Lung (tissue), 12 donors: ENCODE results near the gene RAB3IL1. TPM values are rescaled to one million over a fixed set of nuclear protein-coding genes. Genes with fewer than 3 reads are reported as not detected.
A peak's percentile ranks its signal among the peaks of the same experiment; 100 is the strongest.

Experiments used
- ATAC-seq: fragments of 200-7000 bp; cut with Tn5 transposase; one replicate; pipeline ENCODE4 v1.9.1; 2020; ENCODE audit warnings: moderate number of reproducible peaks; ENCODE audit not compliant: insufficient read depth, low FRiP score
- DNase-seq, 3 donors: peaks; one replicate each; pipeline ENCODE4 v3.0.0-alpha.2; 2013 to 2017
- H3K27ac ChIP-seq, 2 donors: one replicate each; pipeline ENCODE4 v1.5.1; 2013; ENCODE audit warnings: mild to moderate bottlenecking in 2 of 2, moderate library complexity in 2 of 2, control low read depth in 1 of 2, inconsistent platforms in 1 of 2, low read depth in 1 of 2, low read length in 1 of 2
- H3K27me3 ChIP-seq, 3 donors: one replicate each; pipeline ENCODE4 v1.5.1; 2013; ENCODE audit warnings: low read length in 2 of 3; ENCODE audit not compliant: control insufficient read depth in 3 of 3, insufficient read depth in 3 of 3
- H3K36me3 ChIP-seq, 4 donors: one replicate each; pipeline ENCODE4 v1.5.1; 2013; ENCODE audit warnings: low read length in 4 of 4, mild to moderate bottlenecking in 1 of 4, moderate library complexity in 1 of 4; ENCODE audit not compliant: control insufficient read depth in 4 of 4, insufficient read depth in 4 of 4
- H3K4me1 ChIP-seq, 5 donors: one replicate each; pipeline ENCODE4 v1.5.1; 2013; ENCODE audit warnings: low read length in 5 of 5, mild to moderate bottlenecking in 2 of 5, moderate library complexity in 1 of 5; ENCODE audit not compliant: control insufficient read depth in 5 of 5, insufficient read depth in 5 of 5
- H3K4me3 ChIP-seq: one replicate; pipeline ENCODE4 v1.5.1; 2013; ENCODE audit warnings: mild to moderate bottlenecking, control low read depth, moderate library complexity
- H3K9ac ChIP-seq, 2 donors: one replicate each; pipeline ENCODE4 v1.5.1; 2013; ENCODE audit warnings: low read length in 2 of 2, control low read depth in 1 of 2; ENCODE audit not compliant: insufficient read depth in 1 of 2
- H3K9me3 ChIP-seq, 4 donors: one replicate each; pipeline ENCODE4 v1.5.1; 2013; ENCODE audit warnings: low read length in 3 of 4, mild to moderate bottlenecking in 1 of 4, moderate library complexity in 1 of 4; ENCODE audit not compliant: control insufficient read depth in 4 of 4, insufficient read depth in 3 of 4
- CTCF ChIP-seq: IDR thresholded peaks from 2 replicates; pipeline ENCODE4 v1.5.1; 2012; ENCODE audit warnings: mild to moderate bottlenecking; ENCODE audit errors: control extremely low read depth, extremely low read depth
- WGBS, 2 donors: extraction: QIAGEN DNeasy Blood & Tissue Kit; methylation state at CpG; one replicate each; pipeline ENCODE4 v1.1.7; 2013; 5-methylcytosine and 5-hydroxymethylcytosine counted together
- polyA plus RNA-seq, 2 donors: library from polyadenylated mRNA; stranded (reverse); fragments of 200-250 nt; gene quantifications; one replicate each; pipeline ENCODE4 v1.2.1, GENCODE V29; 2013
- total RNA-seq, 2 donors: library from RNA; depleted of rRNA in 1 of 2; stranded (reverse); fragments of >200 nt in 1 of 2; gene quantifications; one replicate each; pipeline ENCODE4 v1.2.1, GENCODE V29; 2014 to 2021
- donor health status: control.
- donor health status: control.
- donor health status: Bipolar disorder and iron deficiency.
- donor health status: healthy.
- donor health status: DM: yes; HTN: yes; CAD: no.

Gene RAB3IL1
- total and polyA plus RNA-seq, 4 donors, result 6.7 to 20.8 (median 9.8) TPM

- no peaks in the 10 kb centered on the region for H3K4me1 ChIP-seq
- no peaks in the 10 kb centered on the region for H3K9me3 ChIP-seq
- H3K27ac ChIP-seq, result no peak overlapping the region
- H3K36me3 ChIP-seq, result peaks cover 0 to 6% (median 3%) of the 10 kb centered on the region in 4 donors
- ATAC-seq (peak; percentile 71), DNase-seq (peak; percentile 65 to 81 (median 66))
- WGBS, 2 donors, result 43 to 50% methylated on average over 26 to 27 of the region's 27 CpGs
- H3K4me3 ChIP-seq, result no peak overlapping the region
- H3K9ac ChIP-seq, result no peak overlapping the region
- no peaks in the 10 kb centered on the region for H3K27me3 ChIP-seq
- peak; percentile 97 for TF ChIP-seq CTCF
Measured at GRCh38 chr11:61899146-61899841, 18.1 kb downstream of the RAB3IL1 start.

GRCh38 chr11:61898247-61898582 lies 19.2 kb downstream of the RAB3IL1 start:
- no peak overlapping the region for H3K27ac ChIP-seq
- ATAC-seq, result no peak
- H3K4me3 ChIP-seq, result no peak overlapping the region
- H3K36me3 ChIP-seq, result peaks cover 0 to 6% (median 2%) of the 10 kb centered on the region in 4 donors
- H3K27me3 ChIP-seq, result no peaks in the 10 kb centered on the region
- no peak overlapping the region for H3K9ac ChIP-seq
- no peak for TF ChIP-seq CTCF
- H3K4me1 ChIP-seq, result no peaks in the 10 kb centered on the region
- no peaks in the 10 kb centered on the region for H3K9me3 ChIP-seq
- 82 to 89% methylated on average over 9 of the region's 9 CpGs for WGBS, 2 donors
- no peak for DNase-seq

- no peak overlapping the region for H3K4me3 ChIP-seq
- peaks cover 0 to 6% (median 2%) of the 10 kb centered on the region in 4 donors for H3K36me3 ChIP-seq
- DNase-seq (peak; percentile 64 to 82 (median 67)), ATAC-seq (no peak)
- WGBS, 2 donors, result 68 to 78% methylated on average over 17 of the region's 17 CpGs
- no peak overlapping the region for H3K9ac ChIP-seq
- H3K27ac ChIP-seq, result no peak overlapping the region
- no peaks in the 10 kb centered on the region for H3K4me1 ChIP-seq
- H3K9me3 ChIP-seq, result no peaks in the 10 kb centered on the region
- TF ChIP-seq CTCF, result peak; percentile 67
- no peaks in the 10 kb centered on the region for H3K27me3 ChIP-seq
Measured at GRCh38 chr11:61897387-61898246, 19.7 kb downstream of the RAB3IL1 start.
